ENCODE results near the gene MED9. TPM values are rescaled to one million over a fixed set of nuclear protein-coding genes. Genes with fewer than 3 reads are reported as not detected.

Gene MED9
- total and polyA plus RNA-seq, 4 donors = 10.8 to 15.4 (median 13.3) TPM

GRCh38 chr17:17511881-17512858 is 35.4 kb downstream of the MED9 start:
- no peak for DNase-seq
- H3K4me1 ChIP-seq (ENCODE audit: control insufficient read depth in 5 of 5, insufficient read depth in 5 of 5, low read length in 5 of 5) = peaks cover 0 to 2% (median 0%) of the 10 kb centered on the region in 5 donors
- ATAC-seq (ENCODE audit: insufficient read depth, low FRiP score) = no peak

GRCh38 chr17:17512866-17513265 is 36.1 kb downstream of the MED9 start:
- no peak overlapping the region for H3K9ac ChIP-seq (ENCODE audit: insufficient read depth in 1 of 2, low read length in 2 of 2)

More at GRCh38 chr17:17511881-17512858, 35.4 kb downstream of the MED9 start:
- no peak overlapping the region for H3K9ac ChIP-seq (ENCODE audit: insufficient read depth in 1 of 2, low read length in 2 of 2)
- H3K9me3 ChIP-seq (ENCODE audit: control insufficient read depth in 4 of 4, insufficient read depth in 3 of 4, low read length in 3 of 4) = no peaks in the 10 kb centered on the region
- H3K4me3 ChIP-seq = no peak overlapping the region
- no peaks in the 10 kb centered on the region for H3K36me3 ChIP-seq (ENCODE audit: control insufficient read depth in 4 of 4, insufficient read depth in 4 of 4, low read length in 4 of 4)
- WGBS, 2 donors = 74 to 82% methylated on average over 29 of the region's 29 CpGs
- no peaks in the 10 kb centered on the region for H3K27me3 ChIP-seq (ENCODE audit: control insufficient read depth in 3 of 3, insufficient read depth in 3 of 3, low read length in 2 of 3)
- H3K27ac ChIP-seq (ENCODE audit: low read depth in 1 of 2, low read length in 1 of 2) = no peak overlapping the region
- no peak for TF ChIP-seq CTCF (IDR thresholded peaks at IDR 0.05; ENCODE audit: control extremely low read depth, extremely low read depth)

GRCh38 chr17:17513626-17514025 is 36.8 kb downstream of the MED9 start:
- no peak overlapping the region for H3K9ac ChIP-seq (ENCODE audit: insufficient read depth in 1 of 2, low read length in 2 of 2)

More at GRCh38 chr17:17512866-17513265, 36.1 kb downstream of the MED9 start:
- TF ChIP-seq CTCF (IDR thresholded peaks at IDR 0.05; ENCODE audit: control extremely low read depth, extremely low read depth) = no peak
- 95 to 96% methylated on average over 5 of the region's 5 CpGs for WGBS, 2 donors
- DNase-seq = no peak
- H3K27me3 ChIP-seq (ENCODE audit: control insufficient read depth in 3 of 3, insufficient read depth in 3 of 3, low read length in 2 of 3) = no peaks in the 10 kb centered on the region
- H3K9me3 ChIP-seq (ENCODE audit: control insufficient read depth in 4 of 4, insufficient read depth in 3 of 4, low read length in 3 of 4) = no peaks in the 10 kb centered on the region
- no peak overlapping the region for H3K27ac ChIP-seq (ENCODE audit: low read depth in 1 of 2, low read length in 1 of 2)
- no peaks in the 10 kb centered on the region for H3K36me3 ChIP-seq (ENCODE audit: control insufficient read depth in 4 of 4, insufficient read depth in 4 of 4, low read length in 4 of 4)
- no peak for ATAC-seq (ENCODE audit: insufficient read depth, low FRiP score)
- no peaks in the 10 kb centered on the region for H3K4me1 ChIP-seq (ENCODE audit: control insufficient read depth in 5 of 5, insufficient read depth in 5 of 5, low read length in 5 of 5)
- H3K4me3 ChIP-seq = no peak overlapping the region

More at GRCh38 chr17:17513626-17514025, 36.8 kb downstream of the MED9 start:
- Histone ChIP-seq H3K27ac (ENCODE audit: low read depth in 1 of 2, low read length in 1 of 2) (no peak overlapping the region), H3K4me3 (no peak overlapping the region), H3K36me3 (ENCODE audit: control insufficient read depth in 4 of 4, insufficient read depth in 4 of 4, low read length in 4 of 4) (no peaks in the 10 kb centered on the region), H3K9me3 (ENCODE audit: control insufficient read depth in 4 of 4, insufficient read depth in 3 of 4, low read length in 3 of 4) (no peaks in the 10 kb centered on the region), H3K27me3 (ENCODE audit: control insufficient read depth in 3 of 3, insufficient read depth in 3 of 3, low read length in 2 of 3) (no peaks in the 10 kb centered on the region), H3K4me1 (ENCODE audit: control insufficient read depth in 5 of 5, insufficient read depth in 5 of 5, low read length in 5 of 5) (no peaks in the 10 kb centered on the region)
- no peak for TF ChIP-seq CTCF (IDR thresholded peaks at IDR 0.05; ENCODE audit: control extremely low read depth, extremely low read depth)
- ATAC-seq (ENCODE audit: insufficient read depth, low FRiP score) = no peak
- WGBS, 2 donors = 97 to 99% methylated on average over 7 of the region's 7 CpGs
- DNase-seq = no peak
